Keratinocyte (primary cell): ENCODE results near the gene ERG.

ENCODE experiments used
- EZH2 ChIP-seq: IDR thresholded peaks from one replicate; pipeline ENCODE4 v1.6.1; 2012; ENCODE audit warnings: inconsistent platforms, mild to moderate bottlenecking, low read length, moderate library complexity
- TF ChIP-seq, protein P1 (sequence below), 3 experiments: IDR thresholded peaks in 1 of 3; conservative IDR thresholded peaks in 1 of 3; optimal IDR thresholded peaks in 1 of 3; 2 replicates in 2 of 3; 3 replicates in 1 of 3; pipeline versions ENCODE3 to v1.5.1; 2011; ENCODE audit warnings: low read length in 3 of 3, mild to moderate bottlenecking in 3 of 3, moderate library complexity in 2 of 3, control low read depth in 1 of 3, inconsistent platforms in 1 of 3; ENCODE audit not compliant: insufficient read depth in 2 of 3; ENCODE audit errors: extremely low read depth in 1 of 3

DNA sequence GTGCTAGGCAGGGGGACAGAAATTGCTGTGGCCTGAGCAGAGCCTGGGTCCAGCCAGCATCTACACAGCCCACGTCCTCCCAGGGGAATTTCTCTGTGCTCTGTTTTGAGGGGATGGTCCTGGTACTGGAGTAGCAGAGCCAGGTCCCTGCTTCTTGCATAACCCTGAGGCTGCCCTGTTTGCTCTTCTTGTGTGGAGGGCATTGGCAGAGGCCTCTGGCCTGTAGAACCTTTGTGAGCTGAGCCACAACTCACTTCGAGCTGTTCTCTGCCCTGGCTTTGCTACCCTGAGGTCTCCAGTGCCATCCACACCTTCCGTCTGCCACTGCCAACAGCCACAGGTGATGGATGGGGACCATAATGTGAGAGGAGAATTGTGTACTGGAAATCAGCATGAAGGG, 139.6 kb downstream of the ERG start:
- TF ChIP-seq, protein P1, sequence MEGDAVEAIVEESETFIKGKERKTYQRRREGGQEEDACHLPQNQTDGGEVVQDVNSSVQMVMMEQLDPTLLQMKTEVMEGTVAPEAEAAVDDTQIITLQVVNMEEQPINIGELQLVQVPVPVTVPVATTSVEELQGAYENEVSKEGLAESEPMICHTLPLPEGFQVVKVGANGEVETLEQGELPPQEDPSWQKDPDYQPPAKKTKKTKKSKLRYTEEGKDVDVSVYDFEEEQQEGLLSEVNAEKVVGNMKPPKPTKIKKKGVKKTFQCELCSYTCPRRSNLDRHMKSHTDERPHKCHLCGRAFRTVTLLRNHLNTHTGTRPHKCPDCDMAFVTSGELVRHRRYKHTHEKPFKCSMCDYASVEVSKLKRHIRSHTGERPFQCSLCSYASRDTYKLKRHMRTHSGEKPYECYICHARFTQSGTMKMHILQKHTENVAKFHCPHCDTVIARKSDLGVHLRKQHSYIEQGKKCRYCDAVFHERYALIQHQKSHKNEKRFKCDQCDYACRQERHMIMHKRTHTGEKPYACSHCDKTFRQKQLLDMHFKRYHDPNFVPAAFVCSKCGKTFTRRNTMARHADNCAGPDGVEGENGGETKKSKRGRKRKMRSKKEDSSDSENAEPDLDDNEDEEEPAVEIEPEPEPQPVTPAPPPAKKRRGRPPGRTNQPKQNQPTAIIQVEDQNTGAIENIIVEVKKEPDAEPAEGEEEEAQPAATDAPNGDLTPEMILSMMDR (optimal IDR thresholded peaks at IDR 0.05 in 1 of 3, IDR thresholded peaks at IDR 0.05 in 1 of 3, conservative IDR thresholded peaks at IDR 0.05 in 1 of 3; ENCODE audit: extremely low read depth in 1 of 3, insufficient read depth in 2 of 3, low read length in 3 of 3) = no peak
- no peak for TF ChIP-seq EZH2
